ENCODE results near the gene MAP3K15.

- TF ChIP-seq CTCF (IDR thresholded peaks at IDR 0.05): no peak
- no peak for TF ChIP-seq NFYB (CRISPR knock-in tag; conservative IDR thresholded peaks at IDR 0.05; ENCODE audit: low read depth)
Measured at GRCh38 chrX:19443869-19444526, 71.3 kb downstream of the MAP3K15 start.

Measured in WTC11 (cell line).